ENCODE measurements around the gene WDHD1.
"Not testable (repeated sequence)": the region's sequence is repeated elsewhere in the genome, so short reads cannot be mapped to it uniquely, and the experiment has no call there.

The WDHD1 gene

DNA sequence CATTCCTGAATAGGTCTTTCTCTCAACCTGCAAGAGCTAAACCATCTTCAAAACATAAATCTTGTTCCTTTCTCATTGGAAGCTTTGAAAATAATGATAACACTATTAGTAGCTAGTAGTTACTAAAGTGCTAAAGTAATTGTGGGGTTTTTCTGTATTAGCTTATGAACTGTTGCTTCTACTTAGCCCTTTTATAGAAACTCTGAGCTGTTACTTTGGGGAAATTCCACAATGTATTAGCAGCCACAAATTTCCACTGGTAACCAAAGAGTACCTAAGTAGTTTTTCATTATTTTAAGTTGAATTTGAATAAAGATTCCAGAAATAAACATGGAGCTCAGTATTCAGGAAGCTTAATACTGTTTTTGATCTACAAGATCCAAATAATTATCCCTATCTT is 18.2 kb upstream of the WDHD1 start:
- DNase-seq (ENCODE audit: extremely low read depth, low read depth) = no peak
- TF ChIP-seq, protein P1, sequence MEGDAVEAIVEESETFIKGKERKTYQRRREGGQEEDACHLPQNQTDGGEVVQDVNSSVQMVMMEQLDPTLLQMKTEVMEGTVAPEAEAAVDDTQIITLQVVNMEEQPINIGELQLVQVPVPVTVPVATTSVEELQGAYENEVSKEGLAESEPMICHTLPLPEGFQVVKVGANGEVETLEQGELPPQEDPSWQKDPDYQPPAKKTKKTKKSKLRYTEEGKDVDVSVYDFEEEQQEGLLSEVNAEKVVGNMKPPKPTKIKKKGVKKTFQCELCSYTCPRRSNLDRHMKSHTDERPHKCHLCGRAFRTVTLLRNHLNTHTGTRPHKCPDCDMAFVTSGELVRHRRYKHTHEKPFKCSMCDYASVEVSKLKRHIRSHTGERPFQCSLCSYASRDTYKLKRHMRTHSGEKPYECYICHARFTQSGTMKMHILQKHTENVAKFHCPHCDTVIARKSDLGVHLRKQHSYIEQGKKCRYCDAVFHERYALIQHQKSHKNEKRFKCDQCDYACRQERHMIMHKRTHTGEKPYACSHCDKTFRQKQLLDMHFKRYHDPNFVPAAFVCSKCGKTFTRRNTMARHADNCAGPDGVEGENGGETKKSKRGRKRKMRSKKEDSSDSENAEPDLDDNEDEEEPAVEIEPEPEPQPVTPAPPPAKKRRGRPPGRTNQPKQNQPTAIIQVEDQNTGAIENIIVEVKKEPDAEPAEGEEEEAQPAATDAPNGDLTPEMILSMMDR (IDR thresholded peaks at IDR 0.05; ENCODE audit: low read depth, low read length) = no peak

DNA sequence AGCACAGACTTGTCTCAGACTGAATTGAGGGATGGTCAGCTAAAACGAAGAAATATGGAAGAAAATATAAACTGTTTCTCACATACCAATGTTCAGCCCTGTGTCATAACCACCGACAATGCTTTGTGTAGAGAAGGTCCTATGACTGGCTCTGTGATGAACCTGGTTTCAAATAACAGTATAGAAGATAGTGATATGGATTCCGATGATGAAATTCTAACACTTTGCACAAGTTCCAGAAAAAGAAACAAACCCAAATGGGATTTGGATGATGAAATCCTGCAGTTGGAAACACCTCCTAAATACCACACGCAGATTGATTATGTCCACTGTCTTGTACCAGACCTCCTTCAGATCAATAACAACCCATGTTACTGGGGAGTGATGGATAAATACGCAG is 16.6 kb upstream of the WDHD1 start:
- no peak for DNase-seq (ENCODE audit: extremely low read depth, low read depth)
- TF ChIP-seq, protein P1 (IDR thresholded peaks at IDR 0.05; ENCODE audit: low read depth, low read length) = no peak

DNA sequence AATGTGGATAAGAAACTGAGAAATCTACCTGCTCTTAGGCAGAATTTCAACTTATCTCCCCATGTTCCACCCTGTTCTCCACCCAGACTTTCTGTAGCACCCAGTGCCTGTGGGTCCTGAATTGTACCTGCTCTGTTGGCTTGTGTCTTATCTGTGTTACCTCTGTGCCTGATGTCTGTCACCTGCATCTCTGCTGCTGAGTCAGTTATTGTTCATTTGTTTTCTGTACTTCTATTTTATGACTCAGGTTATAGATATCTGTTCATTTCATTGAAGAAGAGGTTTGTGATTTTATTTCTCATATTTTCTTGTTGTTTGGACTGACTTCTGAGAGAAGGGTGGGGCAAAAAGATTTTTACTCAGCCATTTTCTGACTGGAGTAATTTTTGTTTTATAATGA is 11.8 kb upstream of the WDHD1 start:
- no peak for DNase-seq (ENCODE audit: extremely low read depth, low read depth)
- TF ChIP-seq, protein P1 (IDR thresholded peaks at IDR 0.05; ENCODE audit: low read depth, low read length) = no peak

DNA sequence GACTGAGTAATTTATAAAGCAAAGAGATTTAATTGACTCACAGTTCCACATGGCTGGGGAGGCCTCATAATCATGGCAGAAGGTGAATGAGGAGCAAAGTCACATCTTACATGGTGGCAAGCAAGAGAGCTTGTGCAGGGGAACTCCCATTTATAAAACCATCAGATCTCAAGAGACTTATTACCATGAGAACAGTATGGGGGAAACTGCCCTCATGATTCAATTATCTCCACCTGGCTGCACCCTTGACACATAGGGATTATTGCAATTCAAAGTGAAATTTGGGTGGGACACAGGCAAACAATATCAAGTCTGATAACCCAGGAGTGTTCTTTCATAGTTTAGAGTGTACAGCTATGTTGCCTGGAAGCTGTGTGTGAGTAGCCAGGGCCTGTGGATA is 11.1 kb upstream of the WDHD1 start:
- not testable (repeated sequence) for DNase-seq (ENCODE audit: extremely low read depth, low read depth)

DNA sequence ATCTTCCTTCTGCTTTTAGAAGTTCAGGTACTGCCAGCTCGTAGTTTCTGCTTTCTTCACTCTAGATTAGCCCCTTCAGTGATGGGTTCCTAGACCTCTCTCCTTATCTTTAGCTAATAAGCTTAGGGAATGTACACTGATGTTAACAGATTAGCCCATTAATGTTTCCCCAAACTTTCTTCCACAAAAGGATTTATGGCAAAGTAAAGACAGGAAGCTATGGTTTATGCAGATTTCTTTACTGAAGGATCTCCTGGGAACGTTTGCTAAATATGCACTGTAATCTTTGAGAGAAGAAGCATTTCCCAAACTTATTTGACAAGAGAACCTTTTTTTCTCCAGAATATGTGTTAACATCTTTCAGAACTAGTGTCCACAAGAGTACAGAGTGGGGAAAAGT is 4.3 kb upstream of the WDHD1 start:
- TF ChIP-seq, protein P1 (IDR thresholded peaks at IDR 0.05; ENCODE audit: low read depth, low read length) = no peak
- no peak for DNase-seq (ENCODE audit: extremely low read depth, low read depth)

DNA sequence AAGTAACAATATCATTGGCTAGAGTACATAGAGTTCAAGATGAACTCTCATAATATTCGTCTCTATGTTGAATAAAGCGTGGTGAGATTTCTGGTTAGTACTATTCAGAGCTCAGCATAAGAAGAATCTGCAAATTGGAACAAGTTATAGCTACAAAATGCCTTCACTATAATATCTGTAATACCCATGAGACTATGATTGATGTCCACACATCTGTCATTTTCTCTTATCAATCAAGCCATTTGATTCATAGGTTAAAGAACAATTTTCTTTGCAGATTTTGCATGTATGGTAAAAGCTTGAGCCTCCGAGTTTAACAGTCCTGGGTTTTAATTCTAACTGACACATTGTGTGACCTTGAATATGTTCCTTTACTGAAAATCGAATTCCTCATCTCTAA is 1.6 kb upstream of the WDHD1 start:
- TF ChIP-seq, protein P1 (IDR thresholded peaks at IDR 0.05; ENCODE audit: low read depth, low read length) = no peak
- DNase-seq (ENCODE audit: extremely low read depth, low read depth) = no peak

DNA sequence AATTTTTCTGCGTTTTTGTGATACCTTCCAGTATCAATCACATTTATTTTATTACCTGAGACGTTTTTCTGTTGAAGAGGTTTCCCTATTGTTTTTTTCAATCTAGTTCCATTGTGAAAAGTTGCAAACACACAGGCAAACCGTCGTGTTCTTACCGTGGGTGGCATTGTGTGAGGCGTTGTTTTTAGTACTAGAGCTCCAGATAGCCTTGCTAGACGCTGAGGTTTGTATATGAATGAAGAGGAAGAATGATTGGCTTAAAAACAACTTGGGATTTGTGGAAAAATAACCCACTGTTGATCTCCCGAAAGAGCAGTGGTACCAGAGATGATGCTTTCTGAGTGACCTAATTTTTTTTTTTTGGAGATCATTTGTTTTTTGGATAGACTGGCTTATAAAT is 1.2 kb upstream of the WDHD1 start:
- DNase-seq (ENCODE audit: extremely low read depth, low read depth) = no peak
- TF ChIP-seq, protein P1 (IDR thresholded peaks at IDR 0.05; ENCODE audit: low read depth, low read length) = no peak

DNA sequence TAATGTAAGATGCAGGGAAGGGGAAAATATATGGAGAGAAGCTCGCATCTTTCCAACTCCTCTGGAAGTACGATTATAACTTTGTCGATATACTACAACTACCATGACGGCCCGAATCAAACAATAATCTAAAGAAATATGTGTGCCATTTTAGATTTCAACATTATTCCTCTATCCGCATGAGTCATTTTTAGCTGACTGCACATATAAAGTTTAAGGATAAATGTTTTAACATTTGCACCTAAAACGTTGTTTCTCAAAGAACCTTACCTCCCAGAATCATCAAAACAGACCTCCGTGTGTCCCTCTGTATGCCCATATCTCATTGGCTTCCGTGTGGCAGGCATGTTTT is 482 bp downstream of the WDHD1 start:
- TF ChIP-seq, protein P1 (IDR thresholded peaks at IDR 0.05; ENCODE audit: low read depth, low read length) = no peak

More for the DNA sequence above, 482 bp downstream of the WDHD1 start:
- no peak for DNase-seq (ENCODE audit: extremely low read depth, low read depth)

Measured in AG09319 (cell line).